HG02759 (cell line): Measurements from ENCODE around the gene RASSF10.

Source experiments
- ATAC-seq: cut with Tn5 transposase; IDR thresholded peaks from one replicate; pipeline ENCODE4 v1.9.1; 2021; ENCODE audit warnings: mild to moderate bottlenecking, moderate library complexity; ENCODE audit not compliant: unreplicated experiment

RASSF10 gene

DNA sequence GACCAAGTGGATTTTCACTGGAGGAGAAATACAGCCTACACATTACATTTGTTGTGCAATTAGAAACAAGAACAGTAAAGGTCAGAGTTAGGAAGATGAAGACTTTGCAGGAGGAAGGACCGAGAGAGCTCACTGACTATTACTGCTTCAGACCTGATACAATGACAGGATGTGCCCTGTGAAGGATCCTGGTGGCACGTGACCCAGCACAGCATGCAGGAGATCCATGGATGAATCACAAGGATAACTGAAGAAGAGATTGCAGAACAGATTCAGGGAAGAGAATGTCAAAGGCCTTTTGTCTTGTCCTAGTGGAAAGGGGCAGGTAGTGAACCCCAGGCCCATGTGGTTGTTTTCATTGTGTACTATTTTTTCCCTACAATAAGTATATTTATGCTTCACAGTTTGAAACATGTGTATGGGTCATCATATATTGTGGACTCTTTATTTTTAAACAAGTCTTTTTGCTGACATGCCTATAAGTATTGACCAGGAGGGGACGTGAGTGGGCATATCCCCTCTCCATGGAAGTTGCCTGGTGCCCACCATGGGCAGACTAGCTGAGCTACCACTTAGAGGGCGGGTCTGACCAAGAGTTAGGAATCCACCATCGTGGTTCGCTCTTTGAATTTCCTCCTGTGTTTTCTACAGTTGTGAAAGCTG is 44.3 kb downstream of the RASSF10 start:
- ATAC-seq, result no peak

GRCh38 chr11:13054278-13054677 is 45.2 kb downstream of the RASSF10 start:
- ATAC-seq, result no peak

DNA sequence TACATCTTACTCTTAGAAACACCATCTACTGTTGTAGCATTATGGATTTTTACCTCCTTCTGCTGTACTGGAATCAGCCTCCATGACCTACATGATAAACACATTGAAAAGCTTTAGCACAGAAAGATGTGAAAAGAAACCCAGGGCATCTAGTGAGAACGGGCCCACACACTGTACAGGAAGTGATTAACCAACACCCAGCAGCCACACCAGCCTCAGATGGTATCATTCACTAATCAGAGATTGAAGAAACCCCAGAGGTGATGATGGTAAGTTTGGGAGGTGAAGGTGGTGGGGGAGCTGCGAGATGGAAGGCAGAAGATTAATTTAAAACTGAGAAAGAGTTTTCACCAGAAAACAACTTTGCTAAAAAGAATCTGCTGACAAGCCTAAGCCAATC is 46.1 kb downstream of the RASSF10 start:
- no peak for ATAC-seq

DNA sequence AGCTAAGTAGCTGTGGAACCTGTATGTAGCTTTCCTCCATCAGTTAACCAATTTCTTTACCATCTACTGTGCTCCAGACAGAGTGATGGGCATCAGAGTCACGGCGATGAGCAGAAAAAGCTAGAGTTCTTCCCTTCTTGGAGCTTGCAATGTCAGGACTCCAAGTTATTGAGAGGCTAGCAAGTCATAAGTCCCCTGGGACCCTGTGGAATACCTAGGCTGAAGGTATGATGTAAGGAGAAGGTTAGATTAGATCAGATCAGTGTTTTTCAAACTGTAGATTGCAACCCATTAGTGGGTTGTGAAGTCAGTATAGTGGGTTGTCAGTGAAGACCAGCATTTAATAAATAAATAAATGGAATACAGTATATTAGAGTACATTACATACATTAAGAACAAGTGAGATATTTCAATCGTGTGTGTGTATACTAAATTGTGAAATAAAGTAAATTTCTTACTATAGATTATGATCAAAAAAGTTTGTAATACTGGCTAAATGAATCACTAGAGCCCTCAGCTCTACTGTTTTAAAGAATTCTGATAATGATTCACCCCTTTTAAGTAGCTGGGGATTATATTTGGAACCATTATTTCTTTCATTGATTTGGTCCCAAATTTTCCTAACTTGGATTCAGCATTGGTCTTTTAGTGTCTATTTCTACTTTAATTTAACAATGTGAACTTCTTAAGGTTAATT is 52.3 kb downstream of the RASSF10 start:
- no peak for ATAC-seq
